Activated naive CD4-positive, alpha-beta T cell treated with anti-CD3 and anti-CD28 coated beads, Interleukin-2, amount 50 U/mL, for 24 hours (primary cell): ENCODE results near the gene PTPDC1.
"Not testable (repeated sequence)": the region's sequence is repeated elsewhere in the genome, so short reads cannot be mapped to it uniquely, and the experiment has no call there.

Source experiments
- H3K27ac Mint-ChIP-seq: one replicate; pipeline ENCODE4 v1.8.0; 2021; ENCODE audit warnings: mild to moderate bottlenecking, mixed read lengths
- H3K27me3 Mint-ChIP-seq: one replicate; pipeline ENCODE4 v1.8.0; 2021; ENCODE audit warnings: mixed read lengths
- H3K36me3 Mint-ChIP-seq: one replicate; pipeline ENCODE4 v1.8.0; 2021; ENCODE audit warnings: mixed read lengths
- H3K4me1 Mint-ChIP-seq: one replicate; pipeline ENCODE4 v1.8.0; 2021; ENCODE audit warnings: mixed read lengths
- H3K4me3 Mint-ChIP-seq: one replicate; pipeline ENCODE4 v1.8.0; 2021; ENCODE audit warnings: mild to moderate bottlenecking, mixed read lengths
- H3K9me3 Mint-ChIP-seq: one replicate; pipeline ENCODE4 v1.8.0; 2021; ENCODE audit warnings: mixed read lengths

PTPDC1 gene

GRCh38 chr9:94112716-94113465 lies 28.6 kb downstream of the PTPDC1 start:
- no peaks in the 10 kb centered on the region for H3K4me1 Mint-ChIP-seq
- no peak overlapping the region for H3K27ac Mint-ChIP-seq
- no peak overlapping the region for H3K4me3 Mint-ChIP-seq
- no peaks in the 10 kb centered on the region for H3K27me3 Mint-ChIP-seq
- peaks cover 5% of the 10 kb centered on the region for H3K9me3 Mint-ChIP-seq
- H3K36me3 Mint-ChIP-seq, result peaks cover 5% of the 10 kb centered on the region

GRCh38 chr9:94120088-94120487 lies 35.8 kb downstream of the PTPDC1 start:
- H3K27ac Mint-ChIP-seq, H3K9me3 Mint-ChIP-seq, H3K4me1 Mint-ChIP-seq, H3K4me3 Mint-ChIP-seq, H3K36me3 Mint-ChIP-seq, H3K27me3 Mint-ChIP-seq: not testable (repeated sequence)

- Mint-ChIP-seq H3K9me3 (no peaks in the 10 kb centered on the region), H3K36me3 (peaks cover 8% of the 10 kb centered on the region), H3K27me3 (no peaks in the 10 kb centered on the region), H3K4me1 (no peaks in the 10 kb centered on the region), H3K4me3 (no peak overlapping the region), H3K27ac (no peak overlapping the region)
Measured at GRCh38 chr9:94120854-94121376, 36.7 kb downstream of the PTPDC1 start.

- no peak overlapping the region for H3K4me3 Mint-ChIP-seq
- peaks cover 21% of the 10 kb centered on the region for H3K9me3 Mint-ChIP-seq
Measured at GRCh38 chr9:94126844-94127243, 42.6 kb downstream of the PTPDC1 start.

GRCh38 chr9:94127806-94128205 lies 43.5 kb downstream of the PTPDC1 start:
- Mint-ChIP-seq H3K4me3 (no peak overlapping the region), H3K4me1 (no peaks in the 10 kb centered on the region), H3K9me3 (peaks cover 21% of the 10 kb centered on the region), H3K27ac (no peak overlapping the region), H3K27me3 (no peaks in the 10 kb centered on the region), H3K36me3 (peaks cover 15% of the 10 kb centered on the region)

More at GRCh38 chr9:94126844-94127243, 42.6 kb downstream of the PTPDC1 start:
- Mint-ChIP-seq H3K36me3 (peaks cover 15% of the 10 kb centered on the region), H3K27me3 (no peaks in the 10 kb centered on the region), H3K27ac (no peak overlapping the region), H3K4me1 (no peaks in the 10 kb centered on the region)

- no peak overlapping the region for H3K4me3 Mint-ChIP-seq
- H3K9me3 Mint-ChIP-seq, result peaks cover 21% of the 10 kb centered on the region
- H3K27ac Mint-ChIP-seq, result no peak overlapping the region
- H3K36me3 Mint-ChIP-seq, result peaks cover 12% of the 10 kb centered on the region
- no peaks in the 10 kb centered on the region for H3K27me3 Mint-ChIP-seq
- H3K4me1 Mint-ChIP-seq, result no peaks in the 10 kb centered on the region
Measured at GRCh38 chr9:94128580-94128979, 44.3 kb downstream of the PTPDC1 start.

- no peak overlapping the region for H3K27ac Mint-ChIP-seq
- H3K4me1 Mint-ChIP-seq, result no peaks in the 10 kb centered on the region
- H3K9me3 Mint-ChIP-seq, result no peaks in the 10 kb centered on the region
- H3K27me3 Mint-ChIP-seq, result no peaks in the 10 kb centered on the region
- H3K4me3 Mint-ChIP-seq, result no peak overlapping the region
- no peaks in the 10 kb centered on the region for H3K36me3 Mint-ChIP-seq
Measured at GRCh38 chr9:94134629-94135028, 50.4 kb downstream of the PTPDC1 start.

GRCh38 chr9:94135222-94135621 lies 51.0 kb downstream of the PTPDC1 start:
- Mint-ChIP-seq H3K9me3 (no peaks in the 10 kb centered on the region), H3K36me3 (no peaks in the 10 kb centered on the region), H3K4me1 (no peaks in the 10 kb centered on the region), H3K27ac (no peak overlapping the region), H3K4me3 (no peak overlapping the region), H3K27me3 (no peaks in the 10 kb centered on the region)

GRCh38 chr9:94139672-94140417 lies 55.6 kb downstream of the PTPDC1 start:
- Mint-ChIP-seq H3K27me3 (no peaks in the 10 kb centered on the region), H3K36me3 (no peaks in the 10 kb centered on the region), H3K9me3 (no peaks in the 10 kb centered on the region), H3K27ac (no peak overlapping the region), H3K4me3 (no peak overlapping the region), H3K4me1 (no peaks in the 10 kb centered on the region)

GRCh38 chr9:94140418-94140780 lies 56.1 kb downstream of the PTPDC1 start:
- H3K4me1 Mint-ChIP-seq, result no peaks in the 10 kb centered on the region
- peak overlapping the region; percentile 10 for H3K27ac Mint-ChIP-seq
- H3K9me3 Mint-ChIP-seq, result no peaks in the 10 kb centered on the region
- H3K4me3 Mint-ChIP-seq, result no peak overlapping the region
- no peaks in the 10 kb centered on the region for H3K27me3 Mint-ChIP-seq
- H3K36me3 Mint-ChIP-seq, result no peaks in the 10 kb centered on the region

GRCh38 chr9:94140791-94141790 lies 56.8 kb downstream of the PTPDC1 start:
- no peak overlapping the region for H3K4me3 Mint-ChIP-seq
- no peaks in the 10 kb centered on the region for H3K9me3 Mint-ChIP-seq
- peak overlapping the region; percentile 10 for H3K27ac Mint-ChIP-seq
- no peaks in the 10 kb centered on the region for H3K4me1 Mint-ChIP-seq
- no peaks in the 10 kb centered on the region for H3K27me3 Mint-ChIP-seq
- H3K36me3 Mint-ChIP-seq, result no peaks in the 10 kb centered on the region

- Mint-ChIP-seq H3K27me3 (no peaks in the 10 kb centered on the region), H3K4me3 (no peak overlapping the region), H3K9me3 (no peaks in the 10 kb centered on the region), H3K4me1 (no peaks in the 10 kb centered on the region), H3K27ac (no peak overlapping the region), H3K36me3 (no peaks in the 10 kb centered on the region)
Measured at GRCh38 chr9:94142353-94142752, 58.1 kb downstream of the PTPDC1 start.

GRCh38 chr9:94144394-94144793 lies 60.1 kb downstream of the PTPDC1 start:
- Mint-ChIP-seq H3K27me3 (no peaks in the 10 kb centered on the region), H3K4me3 (no peak overlapping the region), H3K9me3 (no peaks in the 10 kb centered on the region), H3K27ac (no peak overlapping the region), H3K4me1 (no peaks in the 10 kb centered on the region), H3K36me3 (no peaks in the 10 kb centered on the region)

- Mint-ChIP-seq H3K27ac (no peak overlapping the region), H3K36me3 (no peaks in the 10 kb centered on the region), H3K27me3 (no peaks in the 10 kb centered on the region), H3K4me1 (no peaks in the 10 kb centered on the region), H3K9me3 (no peaks in the 10 kb centered on the region), H3K4me3 (no peak overlapping the region)
Measured at GRCh38 chr9:94145640-94146039, 61.4 kb downstream of the PTPDC1 start.

- no peaks in the 10 kb centered on the region for H3K9me3 Mint-ChIP-seq
- H3K4me3 Mint-ChIP-seq, result no peak overlapping the region
- no peaks in the 10 kb centered on the region for H3K27me3 Mint-ChIP-seq
- no peak overlapping the region for H3K27ac Mint-ChIP-seq
- H3K4me1 Mint-ChIP-seq, result no peaks in the 10 kb centered on the region
- H3K36me3 Mint-ChIP-seq, result no peaks in the 10 kb centered on the region
Measured at GRCh38 chr9:94147776-94148175, 63.5 kb downstream of the PTPDC1 start.
